MCF 10A (cell line): ENCODE data around the gene TSNAX. TPM values are rescaled to one million over a fixed set of nuclear protein-coding genes. Genes with fewer than 3 reads are reported as not detected.

Source experiments
- BruUV-seq: library from RNA; stranded (reverse); fragments of 400-500 nt; replicated peaks from 2 replicates; lab custom pipeline; 2021; lab: Mats Ljungman, UMichigan
- CTCF ChIA-PET: fragments of 300-600 bp; sonication (Branson Sonifier 250); formaldehyde crosslinking; extraction: SDS; loops from one replicate; lab custom pipeline; 2021; ENCODE audit warnings: antibody characterized with exemption, inconsistent platforms; lab: Yijun Ruan, JAX
- POLR2A ChIA-PET: fragments of 300-600, 350-650 bp; sonication (Branson Sonifier 250); formaldehyde crosslinking; extraction: SDS; loops from one replicate; lab custom pipeline; 2020; ENCODE audit warnings: antibody characterized with exemption, inconsistent platforms; lab: Yijun Ruan, JAX
- DNase-seq: peaks from one replicate; pipeline ENCODE4 v3.0.0-alpha.2; 2018; ENCODE audit not compliant: unreplicated experiment
- H3K27ac Mint-ChIP-seq: one replicate; pipeline ENCODE4 v1.8.0; 2022; ENCODE audit warnings: mild to moderate bottlenecking, low read depth, mixed read lengths; ENCODE audit not compliant: unreplicated experiment
- H3K27me3 Mint-ChIP-seq: one replicate; pipeline ENCODE4 v1.8.0; 2022; ENCODE audit warnings: mixed read lengths; ENCODE audit not compliant: insufficient read depth, unreplicated experiment
- H3K36me3 Mint-ChIP-seq: one replicate; pipeline ENCODE4 v1.8.0; 2022; ENCODE audit warnings: mild to moderate bottlenecking, moderate library complexity, mixed read lengths; ENCODE audit not compliant: insufficient read depth, unreplicated experiment
- H3K4me1 Mint-ChIP-seq: one replicate; pipeline ENCODE4 v1.8.0; 2022; ENCODE audit warnings: mixed read lengths; ENCODE audit not compliant: insufficient read depth, unreplicated experiment
- H3K4me3 Mint-ChIP-seq: one replicate; pipeline ENCODE4 v1.8.0; 2022; ENCODE audit warnings: mild to moderate bottlenecking, moderate library complexity, mixed read lengths; ENCODE audit not compliant: unreplicated experiment
- H3K9me3 Mint-ChIP-seq: one replicate; pipeline ENCODE4 v1.8.0; 2022; ENCODE audit warnings: mixed read lengths; ENCODE audit not compliant: unreplicated experiment
- intact Hi-C: fragments of 100-400 bp; cut with micrococcal nuclease; formaldehyde crosslinking; loops from 2 replicates; pipeline ENCODE4 v1.14.1; 2022
- total RNA-seq: library from RNA; stranded (reverse); gene quantifications from 2 replicates; pipeline ENCODE4 v1.2.3, GENCODE V29; 2022
- TF ChIP-seq, protein P1 (sequence below): fragments of 200-600 bp; IDR thresholded peaks from one replicate; pipeline ENCODE4 v1.8.0; 2022; ENCODE audit warnings: antibody characterized with exemption, mild to moderate bottlenecking; ENCODE audit not compliant: unreplicated experiment

The TSNAX gene
- total RNA-seq, 1 experiment from 2014 or later = 79.0 TPM

DNA sequence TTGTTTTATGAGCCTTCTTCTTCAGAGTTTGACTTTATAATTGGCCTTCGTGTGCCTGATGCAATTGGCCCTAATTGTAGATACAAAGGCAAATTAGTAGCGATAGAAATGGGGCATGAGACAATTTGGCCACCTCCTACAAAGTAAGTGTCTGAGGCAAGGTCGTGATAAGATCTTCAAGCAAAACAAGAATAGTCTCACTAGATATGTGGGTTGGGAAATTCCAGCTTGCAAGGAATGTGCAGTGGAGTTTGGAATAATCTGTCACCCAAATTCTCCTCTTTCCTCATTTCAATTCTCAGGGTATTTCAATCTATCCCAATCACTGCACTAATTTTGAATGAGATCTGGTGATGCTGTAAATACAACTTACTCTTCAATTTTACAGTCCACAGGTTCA, 11.4 kb upstream of the TSNAX start:
- H3K4me3 Mint-ChIP-seq = no peak overlapping the region
- CTCF ChIA-PET = interaction anchor here (0.5 kb wide), 1 partner anchor 1996 kb away, joined by 3 read pairs; no protein-coding TSS in a partner anchor
- BruUV-seq = no TSS peak
- H3K36me3 Mint-ChIP-seq = no peaks in the 10 kb centered on the region
- TF ChIP-seq, protein P1, sequence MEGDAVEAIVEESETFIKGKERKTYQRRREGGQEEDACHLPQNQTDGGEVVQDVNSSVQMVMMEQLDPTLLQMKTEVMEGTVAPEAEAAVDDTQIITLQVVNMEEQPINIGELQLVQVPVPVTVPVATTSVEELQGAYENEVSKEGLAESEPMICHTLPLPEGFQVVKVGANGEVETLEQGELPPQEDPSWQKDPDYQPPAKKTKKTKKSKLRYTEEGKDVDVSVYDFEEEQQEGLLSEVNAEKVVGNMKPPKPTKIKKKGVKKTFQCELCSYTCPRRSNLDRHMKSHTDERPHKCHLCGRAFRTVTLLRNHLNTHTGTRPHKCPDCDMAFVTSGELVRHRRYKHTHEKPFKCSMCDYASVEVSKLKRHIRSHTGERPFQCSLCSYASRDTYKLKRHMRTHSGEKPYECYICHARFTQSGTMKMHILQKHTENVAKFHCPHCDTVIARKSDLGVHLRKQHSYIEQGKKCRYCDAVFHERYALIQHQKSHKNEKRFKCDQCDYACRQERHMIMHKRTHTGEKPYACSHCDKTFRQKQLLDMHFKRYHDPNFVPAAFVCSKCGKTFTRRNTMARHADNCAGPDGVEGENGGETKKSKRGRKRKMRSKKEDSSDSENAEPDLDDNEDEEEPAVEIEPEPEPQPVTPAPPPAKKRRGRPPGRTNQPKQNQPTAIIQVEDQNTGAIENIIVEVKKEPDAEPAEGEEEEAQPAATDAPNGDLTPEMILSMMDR = no peak
- H3K27me3 Mint-ChIP-seq = no peaks in the 10 kb centered on the region
- peaks cover 5% of the 10 kb centered on the region for H3K4me1 Mint-ChIP-seq
- POLR2A ChIA-PET = no interaction called here
- H3K27ac Mint-ChIP-seq = no peak overlapping the region
- no peaks in the 10 kb centered on the region for H3K9me3 Mint-ChIP-seq
- intact Hi-C loops = no loop called here
- DNase-seq = no peak

DNA sequence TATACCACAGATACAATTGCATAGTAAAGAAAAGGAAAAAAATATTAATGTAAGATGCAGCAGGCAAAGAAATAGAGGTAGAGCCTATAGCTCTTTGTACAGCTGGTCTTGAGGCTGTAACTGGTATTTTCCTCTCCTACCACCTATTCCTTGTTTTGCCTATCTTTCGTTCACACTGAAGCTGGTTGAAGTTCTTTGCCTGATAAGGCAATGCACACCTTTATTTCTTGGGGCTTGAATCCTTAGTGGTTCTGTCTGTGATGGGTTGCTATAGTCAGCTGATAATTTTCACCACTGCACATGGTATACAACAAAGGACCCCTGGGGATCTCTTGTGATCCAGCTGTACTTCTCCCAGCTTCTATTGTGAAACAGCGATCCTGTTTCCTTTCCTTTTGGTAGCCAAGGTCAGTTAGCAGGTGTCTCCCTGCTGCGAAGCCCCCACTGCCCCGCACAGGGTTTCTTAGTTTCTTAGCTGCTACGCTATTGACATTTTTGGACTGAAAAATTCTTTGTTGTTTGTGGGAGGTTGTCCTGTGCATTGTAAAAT, 9.9 kb upstream of the TSNAX start:
- intact Hi-C loops = no loop called here
- POLR2A ChIA-PET = interaction anchor here (1.1 to 1.2 kb wide), 2 partner anchors 9 to 30 kb away, joined by 3 to 7 read pairs; no protein-coding TSS in a partner anchor
- CTCF ChIA-PET = interaction anchor here (0.5 to 1.1 kb wide), 3 partner anchors 8 to 425 kb away, joined by 3 read pairs; no protein-coding TSS in a partner anchor
- Mint-ChIP-seq H3K9me3 (no peaks in the 10 kb centered on the region), H3K4me1 (no peaks in the 10 kb centered on the region), H3K27me3 (no peaks in the 10 kb centered on the region), H3K4me3 (no peak overlapping the region), H3K27ac (no peak overlapping the region), H3K36me3 (peaks cover 6% of the 10 kb centered on the region)
- no peak for DNase-seq
- no TSS peak for BruUV-seq
- TF ChIP-seq, protein P1 = no peak

DNA sequence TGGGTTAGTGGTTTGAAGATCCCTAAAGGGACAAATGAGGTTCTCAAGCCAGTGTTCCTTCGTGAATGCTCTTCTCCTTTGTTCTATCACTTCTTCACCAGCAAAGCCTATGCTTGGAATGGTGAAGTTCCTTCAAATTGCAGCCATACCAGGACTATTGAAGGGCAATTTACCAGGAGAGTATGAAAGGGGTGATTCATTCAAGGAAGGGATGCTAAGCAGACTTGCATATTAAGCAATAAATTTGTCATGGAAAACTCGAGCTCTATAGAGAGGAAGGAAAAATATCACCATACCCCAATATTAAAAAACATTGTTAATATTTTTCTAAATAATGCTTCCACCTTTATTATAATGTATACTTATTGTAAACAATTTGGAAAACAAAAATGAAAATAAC, 9.3 kb upstream of the TSNAX start:
- no TSS peak for BruUV-seq
- Mint-ChIP-seq H3K4me3 (no peak overlapping the region), H3K27ac (no peak overlapping the region), H3K36me3 (peaks cover 11% of the 10 kb centered on the region), H3K4me1 (no peaks in the 10 kb centered on the region), H3K27me3 (no peaks in the 10 kb centered on the region), H3K9me3 (no peaks in the 10 kb centered on the region)
- TF ChIP-seq, protein P1 = no peak
- ChIA-PET POLR2A (interaction anchor here (0.7 to 1.1 kb wide), 2 partner anchors 18 to 31 kb away, joined by 3 read pairs; no protein-coding TSS in a partner anchor), CTCF (interaction anchor here (0.5 kb wide), 1 partner anchor 426 kb away, joined by 3 read pairs; no protein-coding TSS in a partner anchor)
- no peak for DNase-seq
- intact Hi-C loops = no loop called here

DNA sequence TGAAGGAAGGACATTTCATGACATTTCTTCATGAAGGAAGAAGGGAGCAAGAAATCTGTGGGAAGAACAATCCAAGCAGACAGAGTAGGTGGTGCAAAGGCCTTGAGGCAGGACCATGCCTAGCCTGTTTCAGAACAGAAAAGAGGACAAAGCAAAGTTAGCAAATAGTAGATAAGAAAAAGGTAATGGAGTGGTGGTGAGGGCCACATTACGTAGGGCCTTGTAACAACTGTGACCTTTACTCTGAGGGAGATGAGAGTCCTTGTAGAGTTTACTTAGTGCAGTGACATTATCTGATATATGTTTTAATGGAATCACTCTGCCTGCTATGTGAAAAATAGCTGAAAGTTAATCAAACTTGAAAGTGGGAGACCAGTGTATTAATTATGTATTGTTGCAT, 6.4 kb upstream of the TSNAX start:
- Mint-ChIP-seq H3K27me3 (no peaks in the 10 kb centered on the region), H3K36me3 (peaks cover 11% of the 10 kb centered on the region), H3K4me3 (no peak overlapping the region), H3K4me1 (peaks cover 7% of the 10 kb centered on the region), H3K27ac (no peak overlapping the region), H3K9me3 (no peaks in the 10 kb centered on the region)
- intact Hi-C loops = no loop called here
- DNase-seq = no peak
- ChIA-PET POLR2A (interaction anchor here (0.6 to 1.1 kb wide), 2 partner anchors 89 to 268 kb away, joined by 3 to 5 read pairs; no protein-coding TSS in a partner anchor), CTCF (no interaction called here)
- TF ChIP-seq, protein P1 = no peak
- BruUV-seq = no TSS peak
